AG10803 (cell line): Measurements from ENCODE around the gene SELPLG.

ENCODE experiments used
- DNase-seq: peaks from one replicate; pipeline ENCODE4 v3.0.0; 2010; ENCODE audit warnings: low read depth
- H3K4me3 ChIP-seq: 2 replicates; pipeline ENCODE4 v1.5.1; 2011; ENCODE audit warnings: mild to moderate bottlenecking, low read length, control low read depth
- CTCF ChIP-seq: conservative IDR thresholded peaks from 2 replicates; pipeline ENCODE4 v1.5.1; 2011; ENCODE audit warnings: mild to moderate bottlenecking, low read length, control low read depth, inconsistent platforms

Gene SELPLG

GRCh38 chr12:108589028-108589839 lies 44.5 kb downstream of the SELPLG start:
- no peak for TF ChIP-seq CTCF
- peak overlapping the region; percentile 5; the same call in 1 of the 2 replicates for H3K4me3 ChIP-seq
- peak; percentile 69 for DNase-seq

- no peak overlapping the region for H3K4me3 ChIP-seq
- no peak for DNase-seq
- TF ChIP-seq CTCF: no peak
These were observed 45.9 kb downstream of the SELPLG start for GRCh38 chr12:108587826-108588225.

GRCh38 chr12:108586306-108586705 lies 47.4 kb downstream of the SELPLG start:
- no peak overlapping the region for H3K4me3 ChIP-seq
- TF ChIP-seq CTCF: no peak

GRCh38 chr12:108585864-108586263 lies 47.8 kb downstream of the SELPLG start:
- no peak for DNase-seq
- no peak for TF ChIP-seq CTCF
- no peak overlapping the region for H3K4me3 ChIP-seq

More at GRCh38 chr12:108586306-108586705, 47.4 kb downstream of the SELPLG start:
- DNase-seq: no peak

- no peak for TF ChIP-seq CTCF
- no peak for DNase-seq
- no peak overlapping the region for H3K4me3 ChIP-seq
These were observed 49.1 kb downstream of the SELPLG start for GRCh38 chr12:108584456-108585065.

GRCh38 chr12:108583991-108584390 lies 49.7 kb downstream of the SELPLG start:
- no peak overlapping the region for H3K4me3 ChIP-seq
- DNase-seq: no peak
- TF ChIP-seq CTCF: no peak
